MM.1S (cell line): ENCODE data around the gene U2AF1L4.

ENCODE experiments used
- DNase-seq: peaks from one replicate; pipeline ENCODE4 v3.0.0-alpha.2; 2015
- H2AFZ ChIP-seq: fragments of 300-600 bp; sonication (generic); 2 replicates; pipeline ENCODE4 v1.6.0; 2016; ENCODE audit warnings: antibody characterized with exemption, low read length
- H3F3A ChIP-seq: fragments of 300-600 bp; sonication (generic); 2 replicates; pipeline ENCODE4 v1.6.1; 2016; ENCODE audit warnings: mild to moderate bottlenecking, antibody characterized with exemption, low read length, moderate library complexity, mixed read lengths; ENCODE audit not compliant: insufficient read depth
- H3K27ac ChIP-seq: fragments of 300-600 bp; sonication (generic); 2 replicates; pipeline ENCODE4 v1.5.1; 2016; ENCODE audit warnings: mild to moderate bottlenecking, low read length
- H3K27me3 ChIP-seq: fragments of 300-600 bp; sonication (generic); replicated peaks from 2 replicates; pipeline ENCODE4 v1.6.0; 2016; ENCODE audit warnings: low read length; ENCODE audit not compliant: insufficient read depth
- H3K36me3 ChIP-seq: fragments of 300-600 bp; sonication (generic); replicated peaks from 2 replicates; pipeline ENCODE4 v1.6.1; 2016; ENCODE audit warnings: mild to moderate bottlenecking, low read length, mixed read lengths; ENCODE audit not compliant: insufficient read depth
- H3K4me1 ChIP-seq: fragments of 300-600 bp; sonication (generic); 2 replicates; pipeline ENCODE4 v1.6.1; 2016; ENCODE audit warnings: low read length, mixed read lengths
- H3K4me2 ChIP-seq: fragments of 300-600 bp; sonication (generic); 2 replicates; pipeline ENCODE4 v1.6.0; 2016; ENCODE audit warnings: low read depth, low read length
- H3K4me3 ChIP-seq: fragments of 300-600 bp; sonication (generic); 2 replicates; pipeline ENCODE4 v1.5.1; 2016; ENCODE audit warnings: low read length, mixed read lengths
- H3K79me2 ChIP-seq: fragments of 300-600 bp; sonication (generic); 2 replicates; pipeline ENCODE4 v1.6.1; 2016; ENCODE audit warnings: mixed run types, low read length, mixed read lengths
- H3K9ac ChIP-seq: fragments of 300-600 bp; sonication (generic); 2 replicates; pipeline ENCODE4 v1.6.1; 2016; ENCODE audit warnings: low read length, mixed read lengths
- H3K9me2 ChIP-seq: fragments of 300-600 bp; sonication (generic); replicated peaks from 2 replicates; pipeline ENCODE4 v1.6.1; 2016; ENCODE audit warnings: mild to moderate bottlenecking, low read length, mixed read lengths; ENCODE audit not compliant: insufficient read depth
- H3K9me3 ChIP-seq: fragments of 300-600 bp; sonication (generic); replicated peaks from 2 replicates; pipeline ENCODE4 v1.6.1; 2016; ENCODE audit warnings: mild to moderate bottlenecking, low read length, mixed read lengths; ENCODE audit not compliant: insufficient read depth
- H4K20me1 ChIP-seq: fragments of 300-600 bp; sonication (generic); 2 replicates; pipeline ENCODE4 v1.6.1; 2016; ENCODE audit warnings: mild to moderate bottlenecking, low read length, moderate library complexity, mixed read lengths; ENCODE audit not compliant: insufficient read depth
- CTCF ChIP-seq: fragments of 300-600 bp; sonication (generic); IDR thresholded peaks from 2 replicates; pipeline ENCODE4 v1.5.1; 2016; ENCODE audit warnings: antibody characterized with exemption, low read length, mixed read lengths
- EZH2 ChIP-seq: fragments of 300-600 bp; sonication (generic); optimal IDR thresholded peaks from 2 replicates; pipeline ENCODE3; 2017; ENCODE audit warnings: low read depth, mild to moderate bottlenecking, antibody characterized with exemption, low read length, mixed read lengths
- EZH2phosphoT487 ChIP-seq: fragments of 300-600 bp; sonication (generic); IDR thresholded peaks from 2 replicates; pipeline ENCODE4 v1.6.1; 2018; ENCODE audit warnings: antibody characterized with exemption, low read length

Gene U2AF1L4

GRCh38 chr19:35729763-35730162 is 15.5 kb downstream of the U2AF1L4 start:
- no peaks in the 10 kb centered on the region for H3K27me3 ChIP-seq
- no peak overlapping the region for H3K4me3 ChIP-seq
- H3K9me3 ChIP-seq: no peaks in the 10 kb centered on the region
- H3K4me1 ChIP-seq: no peaks in the 10 kb centered on the region
- no peaks in the 10 kb centered on the region for H3K79me2 ChIP-seq
- no peak for DNase-seq
- no peak overlapping the region for H3K4me2 ChIP-seq
- no peaks in the 10 kb centered on the region for H3F3A ChIP-seq
- no peak overlapping the region for H3K9ac ChIP-seq
- no peak overlapping the region for H3K27ac ChIP-seq
- no peak overlapping the region for H2AFZ ChIP-seq
- H4K20me1 ChIP-seq: no peaks in the 10 kb centered on the region
- no peaks in the 10 kb centered on the region for H3K9me2 ChIP-seq
- TF ChIP-seq EZH2 (no peak), EZH2phosphoT487 (no peak), CTCF (no peak)
- peaks cover 12% of the 10 kb centered on the region; the same call in 1 of the 2 replicates for H3K36me3 ChIP-seq

- no peaks in the 10 kb centered on the region for H3K27me3 ChIP-seq
- H3K79me2 ChIP-seq: no peaks in the 10 kb centered on the region
- no peak for DNase-seq
- H3K9me3 ChIP-seq: no peaks in the 10 kb centered on the region
- no peak overlapping the region for H3K9ac ChIP-seq
- H3K4me1 ChIP-seq: no peaks in the 10 kb centered on the region
- no peak overlapping the region for H3K4me3 ChIP-seq
- no peaks in the 10 kb centered on the region for H4K20me1 ChIP-seq
- no peaks in the 10 kb centered on the region for H3F3A ChIP-seq
- H3K27ac ChIP-seq: no peak overlapping the region
- TF ChIP-seq CTCF: no peak
- no peak for TF ChIP-seq EZH2
- TF ChIP-seq EZH2phosphoT487: no peak
- H3K4me2 ChIP-seq: no peak overlapping the region
- H2AFZ ChIP-seq: no peak overlapping the region
- no peaks in the 10 kb centered on the region for H3K9me2 ChIP-seq
- peaks cover 12% of the 10 kb centered on the region; the same call in 1 of the 2 replicates for H3K36me3 ChIP-seq
Measured at GRCh38 chr19:35729021-35729420, 16.2 kb downstream of the U2AF1L4 start.

GRCh38 chr19:35727956-35728706 is 17.1 kb downstream of the U2AF1L4 start:
- Histone ChIP-seq H3K9me3 (no peaks in the 10 kb centered on the region), H3F3A (no peaks in the 10 kb centered on the region), H4K20me1 (no peaks in the 10 kb centered on the region), H3K4me1 (no peaks in the 10 kb centered on the region), H2AFZ (no peak overlapping the region), H3K4me2 (no peak overlapping the region), H3K79me2 (no peaks in the 10 kb centered on the region), H3K9me2 (no peaks in the 10 kb centered on the region), H3K27ac (no peak overlapping the region), H3K4me3 (no peak overlapping the region), H3K36me3 (peaks cover 7% of the 10 kb centered on the region; the same call in 1 of the 2 replicates), H3K9ac (no peak overlapping the region), H3K27me3 (no peaks in the 10 kb centered on the region)
- TF ChIP-seq CTCF: no peak
- no peak for TF ChIP-seq EZH2
- TF ChIP-seq EZH2phosphoT487: no peak
- DNase-seq: no peak
